Natural killer cell (primary cell): ENCODE measurements around the gene HERC3. TPM values are rescaled to one million over a fixed set of nuclear protein-coding genes. Genes with fewer than 3 reads are reported as not detected.

Source experiments
- ATAC-seq, 3 donors: fragments of 150-1000 bp in 2 of 3; fragments of 200-7000 bp in 1 of 3; cut with Tn5 transposase; 1 replicate in 1 of 3; 2 replicates in 2 of 3; pipeline ENCODE4 v1.10.0; 2021; ENCODE audit warnings: mild to moderate bottlenecking in 2 of 3, moderate library complexity in 2 of 3
- DNase-seq, 2 donors: peaks; one replicate each; pipeline versions ENCODE4 v3.0.0 to v3.0.0-alpha.2; 2013 to 2021; ENCODE audit warnings: mixed read lengths in 1 of 2
- H3K27ac ChIP-seq: one replicate; pipeline ENCODE4 v1.5.1; 2013; ENCODE audit warnings: mild to moderate bottlenecking, low read length
- H3K27me3 ChIP-seq: one replicate; pipeline ENCODE4 v1.6.1; 2013; ENCODE audit warnings: low read length; ENCODE audit not compliant: control insufficient read depth, insufficient read depth
- H3K36me3 ChIP-seq: one replicate; pipeline ENCODE4 v1.6.1; 2013; ENCODE audit warnings: low read length; ENCODE audit not compliant: control insufficient read depth, insufficient read depth
- H3K4me1 ChIP-seq: one replicate; pipeline ENCODE4 v1.6.1; 2013; ENCODE audit warnings: low read length; ENCODE audit not compliant: control insufficient read depth, insufficient read depth
- H3K4me3 ChIP-seq: one replicate; pipeline ENCODE4 v1.5.1; 2013; ENCODE audit warnings: low read length
- H3K9me3 ChIP-seq: one replicate; pipeline ENCODE4 v1.6.1; 2013; ENCODE audit warnings: low read length; ENCODE audit not compliant: control insufficient read depth, insufficient read depth
- H3K27ac Mint-ChIP-seq, 2 donors: one replicate each; pipeline ENCODE4 v1.8.0; 2022; ENCODE audit warnings: mild to moderate bottlenecking in 2 of 2, mixed read lengths in 2 of 2, moderate library complexity in 1 of 2
- H3K27me3 Mint-ChIP-seq, 2 donors: one replicate each; pipeline ENCODE4 v1.8.0; 2022; ENCODE audit warnings: low read depth in 2 of 2, mixed read lengths in 2 of 2
- H3K36me3 Mint-ChIP-seq: one replicate; pipeline ENCODE4 v1.8.0; 2022; ENCODE audit warnings: mixed read lengths
- H3K4me1 Mint-ChIP-seq, 2 donors: one replicate each; pipeline ENCODE4 v1.8.0; 2022; ENCODE audit warnings: mixed read lengths in 2 of 2
- H3K4me3 Mint-ChIP-seq: one replicate; pipeline ENCODE4 v1.8.0; 2022; ENCODE audit warnings: mild to moderate bottlenecking, moderate library complexity, mixed read lengths
- H3K9me3 Mint-ChIP-seq, 2 donors: one replicate each; pipeline ENCODE4 v1.8.0; 2022; ENCODE audit warnings: mixed read lengths in 2 of 2
- WGBS: methylation state at CpG from one replicate; pipeline ENCODE4 v1.1.7; 2013; ENCODE audit warnings: missing lambda C conversion rate; ENCODE audit not compliant: insufficient coverage; 5-methylcytosine and 5-hydroxymethylcytosine counted together
- intact Hi-C: fragments of 100-400 bp; cut with micrococcal nuclease; formaldehyde crosslinking; loops from one replicate; pipeline ENCODE4 v1.14.2; 2022
- total RNA-seq, 4 donors: library from RNA; stranded (reverse); fragments of 120-200 nt in 1 of 4; gene quantifications; one replicate each; pipeline versions ENCODE4 v1.2.3 to v1.2.4, GENCODE V29; 2013 to 2022
- TF ChIP-seq, protein P1 (sequence below): fragments of 200-600 bp; IDR thresholded peaks from one replicate; pipeline ENCODE4 v1.8.0; 2022; ENCODE audit warnings: antibody characterized with exemption

Gene HERC3
- total RNA-seq, 3 donors from 2014 or later (not counting 1 experiment from before 2014, with no cell fraction given), result 59.1 to 85.0 (median 61.9) TPM

GRCh38 chr4:88613417-88613875, 21.2 kb downstream of the HERC3 start:
- H3K4me1 ChIP-seq, result peaks cover 7% of the 10 kb centered on the region
- intact Hi-C loops, result loop anchor here (2.0 kb wide), 1 partner anchor 21 kb away; the partner anchor contains the start of gene HERC3
- ATAC-seq (peak; percentile 91 to 94 (median 93)), DNase-seq (peak in 1 of 2 donors; percentile 84)
- H3K9me3 Mint-ChIP-seq, result no peaks in the 10 kb centered on the region
- no peaks in the 10 kb centered on the region for H3K9me3 ChIP-seq
- H3K4me1 Mint-ChIP-seq, result peaks cover 50 to 69% of the 10 kb centered on the region in 2 donors
- H3K36me3 Mint-ChIP-seq, result peaks cover 6% of the 10 kb centered on the region
- peaks cover 19% of the 10 kb centered on the region for H3K36me3 ChIP-seq
- H3K27me3 Mint-ChIP-seq, result no peaks in the 10 kb centered on the region
- peak overlapping the region; percentile 82 for H3K4me3 Mint-ChIP-seq
- no peak overlapping the region for H3K4me3 ChIP-seq
- peak overlapping the region; percentile 68 for H3K27ac ChIP-seq
- TF ChIP-seq, protein P1, sequence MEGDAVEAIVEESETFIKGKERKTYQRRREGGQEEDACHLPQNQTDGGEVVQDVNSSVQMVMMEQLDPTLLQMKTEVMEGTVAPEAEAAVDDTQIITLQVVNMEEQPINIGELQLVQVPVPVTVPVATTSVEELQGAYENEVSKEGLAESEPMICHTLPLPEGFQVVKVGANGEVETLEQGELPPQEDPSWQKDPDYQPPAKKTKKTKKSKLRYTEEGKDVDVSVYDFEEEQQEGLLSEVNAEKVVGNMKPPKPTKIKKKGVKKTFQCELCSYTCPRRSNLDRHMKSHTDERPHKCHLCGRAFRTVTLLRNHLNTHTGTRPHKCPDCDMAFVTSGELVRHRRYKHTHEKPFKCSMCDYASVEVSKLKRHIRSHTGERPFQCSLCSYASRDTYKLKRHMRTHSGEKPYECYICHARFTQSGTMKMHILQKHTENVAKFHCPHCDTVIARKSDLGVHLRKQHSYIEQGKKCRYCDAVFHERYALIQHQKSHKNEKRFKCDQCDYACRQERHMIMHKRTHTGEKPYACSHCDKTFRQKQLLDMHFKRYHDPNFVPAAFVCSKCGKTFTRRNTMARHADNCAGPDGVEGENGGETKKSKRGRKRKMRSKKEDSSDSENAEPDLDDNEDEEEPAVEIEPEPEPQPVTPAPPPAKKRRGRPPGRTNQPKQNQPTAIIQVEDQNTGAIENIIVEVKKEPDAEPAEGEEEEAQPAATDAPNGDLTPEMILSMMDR, result no peak
- H3K27me3 ChIP-seq, result no peaks in the 10 kb centered on the region
- H3K27ac Mint-ChIP-seq, result peak overlapping the region; percentile 91 to 96
- 2% methylated on average over 5 of the region's 5 CpGs for WGBS

- ATAC-seq (no peak), DNase-seq (no peak)
- peak overlapping the region; percentile 91 to 96 for H3K27ac Mint-ChIP-seq
- TF ChIP-seq, protein P1, result no peak
- H3K36me3 Mint-ChIP-seq, result no peaks in the 10 kb centered on the region
- H3K9me3 ChIP-seq, result no peaks in the 10 kb centered on the region
- H3K4me1 Mint-ChIP-seq, result peaks cover 45 to 64% of the 10 kb centered on the region in 2 donors
- H3K27me3 ChIP-seq, result no peaks in the 10 kb centered on the region
- no peak overlapping the region for H3K4me3 ChIP-seq
- WGBS, result no CpG with 5 or more reads among the region's 1 CpG
- peak overlapping the region; percentile 68 for H3K27ac ChIP-seq
- H3K9me3 Mint-ChIP-seq, result no peaks in the 10 kb centered on the region
- peaks cover 13% of the 10 kb centered on the region for H3K36me3 ChIP-seq
- no peaks in the 10 kb centered on the region for H3K27me3 Mint-ChIP-seq
- H3K4me1 ChIP-seq, result peaks cover 7% of the 10 kb centered on the region
- H3K4me3 Mint-ChIP-seq, result peak overlapping the region; percentile 82
- intact Hi-C loops, result no loop called here
These were observed 21.8 kb downstream of the HERC3 start for GRCh38 chr4:88614058-88614457.

GRCh38 chr4:88616275-88617150, 24.2 kb downstream of the HERC3 start:
- Histone ChIP-seq H3K4me3 (no peak overlapping the region), H3K36me3 (peaks cover 6% of the 10 kb centered on the region), H3K27ac (no peak overlapping the region), H3K9me3 (no peaks in the 10 kb centered on the region), H3K4me1 (peaks cover 7% of the 10 kb centered on the region), H3K27me3 (no peaks in the 10 kb centered on the region)
- Mint-ChIP-seq H3K36me3 (no peaks in the 10 kb centered on the region), H3K9me3 (no peaks in the 10 kb centered on the region), H3K4me3 (no peak overlapping the region), H3K27me3 (no peaks in the 10 kb centered on the region), H3K4me1 (peaks cover 44 to 59% of the 10 kb centered on the region in 2 donors), H3K27ac (no peak overlapping the region)
- intact Hi-C loops, result no loop called here
- WGBS, result 97% methylated on average over 3 of the region's 4 CpGs
- DNase-seq (no peak), ATAC-seq (no peak)
- TF ChIP-seq, protein P1, result no peak
